Endodermal cell (in vitro differentiated cells): Measurements from ENCODE around the gene LENEP. TPM values are rescaled to one million over a fixed set of nuclear protein-coding genes. Genes with fewer than 3 reads are reported as not detected.
"Not testable (repeated sequence)": the region's sequence is repeated elsewhere in the genome, so short reads cannot be mapped to it uniquely, and the experiment has no call there.

Experiments used
- DNase-seq: peaks from one replicate; pipeline ENCODE4 v3.0.0-alpha.2; 2017
- H3K27ac ChIP-seq: 2 replicates; pipeline ENCODE4 v1.5.1; 2013; ENCODE audit warnings: mild to moderate bottlenecking, low read depth, low read length, moderate library complexity
- H3K27me3 ChIP-seq: 2 replicates; pipeline ENCODE4 v1.6.1; 2013; ENCODE audit warnings: mild to moderate bottlenecking, low read length, moderate library complexity; ENCODE audit not compliant: insufficient read depth, control insufficient read depth, poor library complexity, severe bottlenecking
- H3K36me3 ChIP-seq: 2 replicates; pipeline ENCODE4 v1.7.0; 2013; ENCODE audit warnings: mild to moderate bottlenecking, low read length, moderate library complexity; ENCODE audit not compliant: control insufficient read depth, insufficient read depth
- H3K4me1 ChIP-seq: one replicate; pipeline ENCODE4 v1.7.0; 2013; ENCODE audit warnings: low read length; ENCODE audit not compliant: control insufficient read depth, insufficient read depth
- H3K4me3 ChIP-seq: 2 replicates; pipeline ENCODE4 v1.5.1; 2013; ENCODE audit warnings: mild to moderate bottlenecking, low read length, moderate library complexity
- H3K9ac ChIP-seq: 2 replicates; pipeline ENCODE4 v1.6.1; 2013; ENCODE audit warnings: mild to moderate bottlenecking, low read length, moderate library complexity; ENCODE audit not compliant: poor library complexity, severe bottlenecking; ENCODE audit errors: extremely low read depth
- H3K9me3 ChIP-seq: 2 replicates; pipeline ENCODE4 v1.6.1; 2013; ENCODE audit warnings: mild to moderate bottlenecking, low read length, moderate library complexity; ENCODE audit not compliant: control insufficient read depth
- H3K27ac Mint-ChIP-seq: 2 replicates; pipeline ENCODE4 v1.8.0; 2020; ENCODE audit warnings: mixed read lengths
- H3K27me3 Mint-ChIP-seq: 2 replicates; pipeline ENCODE4 v1.8.0; 2021; ENCODE audit warnings: mild to moderate bottlenecking, mixed read lengths; ENCODE audit not compliant: insufficient read depth
- H3K36me3 Mint-ChIP-seq: 2 replicates; pipeline ENCODE4 v1.8.0; 2020; ENCODE audit warnings: low read depth, mixed read lengths
- H3K4me1 Mint-ChIP-seq: 2 replicates; pipeline ENCODE4 v1.8.0; 2020; ENCODE audit warnings: mixed read lengths
- H3K4me3 Mint-ChIP-seq: 2 replicates; pipeline ENCODE4 v1.8.0; 2020; ENCODE audit warnings: mild to moderate bottlenecking, moderate library complexity, mixed read lengths
- H3K9me3 Mint-ChIP-seq: 2 replicates; pipeline ENCODE4 v1.8.0; 2020; ENCODE audit warnings: mild to moderate bottlenecking, mixed read lengths
- CTCF ChIP-seq: fragments of 200-600 bp; sonication (generic); conservative IDR thresholded peaks from 2 replicates; pipeline ENCODE4 v1.5.0; 2021; ENCODE audit warnings: antibody characterized with exemption, mild to moderate bottlenecking
- WGBS, 2 experiments: methylation state at CpG; one replicate each; pipeline versions ENCODE4 v1.1.5 to v1.1.7; 2013; ENCODE audit warnings: missing lambda C conversion rate in 2 of 2, mixed read lengths in 1 of 2; ENCODE audit not compliant: insufficient coverage in 1 of 2, insufficient read length in 1 of 2; 5-methylcytosine and 5-hydroxymethylcytosine counted together
- total RNA-seq, 2 donors: library from RNA; stranded (reverse); fragmentation: NEBNext Ultra II Directional in 1 of 2; extraction: Animal tissue kit (Norgen Biotek cat#: 25700) in 1 of 2; gene quantifications; 2 replicates in 1 of 2; 3 replicates in 1 of 2; pipeline ENCODE4 v1.2.1, GENCODE V29; 2021

LENEP gene
- total RNA-seq, 2 donors from 2014 or later: 2.0 TPM; not detected in 1

- H3K4me3 Mint-ChIP-seq, H3K27ac Mint-ChIP-seq, H3K27me3 ChIP-seq, H3K9ac ChIP-seq, H3K9me3 Mint-ChIP-seq, H3K9me3 ChIP-seq, H3K4me1 Mint-ChIP-seq, H3K4me3 ChIP-seq, H3K36me3 ChIP-seq, H3K36me3 Mint-ChIP-seq, H3K27ac ChIP-seq, H3K27me3 Mint-ChIP-seq, H3K4me1 ChIP-seq: not testable (repeated sequence)
- TF ChIP-seq CTCF: peak; percentile 68
- DNase-seq: peak; percentile 83
- 74 to 93% methylated on average over 3 to 10 of the region's 13 CpGs for WGBS, 2 experiments
These were observed 2.1 kb downstream of the LENEP start for GRCh38 chr1:154995301-154995983.

GRCh38 chr1:154996966-154997701 is 3.7 kb downstream of the LENEP start:
- H3K27me3 Mint-ChIP-seq: peaks cover 6% of the 10 kb centered on the region
- H3K36me3 Mint-ChIP-seq: no peaks in the 10 kb centered on the region
- no peak overlapping the region for H3K4me3 ChIP-seq
- H3K36me3 ChIP-seq: no peaks in the 10 kb centered on the region
- 87 to 94% methylated on average over 13 to 15 of the region's 15 CpGs for WGBS, 2 experiments
- H3K4me3 Mint-ChIP-seq: no peak overlapping the region
- no peaks in the 10 kb centered on the region for H3K9me3 ChIP-seq
- no peak for TF ChIP-seq CTCF
- no peaks in the 10 kb centered on the region for H3K4me1 ChIP-seq
- no peaks in the 10 kb centered on the region for H3K9me3 Mint-ChIP-seq
- H3K9ac ChIP-seq: no peak overlapping the region
- no peak overlapping the region for H3K27ac ChIP-seq
- H3K27me3 ChIP-seq: no peaks in the 10 kb centered on the region
- no peak overlapping the region for H3K27ac Mint-ChIP-seq
- peaks cover 10% of the 10 kb centered on the region for H3K4me1 Mint-ChIP-seq
- DNase-seq: no peak

- Mint-ChIP-seq H3K36me3 (no peaks in the 10 kb centered on the region), H3K4me3 (no peak overlapping the region), H3K4me1 (peaks cover 10% of the 10 kb centered on the region), H3K9me3 (no peaks in the 10 kb centered on the region), H3K27ac (no peak overlapping the region), H3K27me3 (peaks cover 6% of the 10 kb centered on the region)
- TF ChIP-seq CTCF: peak; percentile 51
- Histone ChIP-seq H3K4me1 (no peaks in the 10 kb centered on the region), H3K4me3 (no peak overlapping the region), H3K9me3 (no peaks in the 10 kb centered on the region), H3K27ac (no peak overlapping the region), H3K27me3 (no peaks in the 10 kb centered on the region), H3K36me3 (no peaks in the 10 kb centered on the region), H3K9ac (no peak overlapping the region)
- 92 to 93% methylated on average over 5 to 16 of the region's 16 CpGs for WGBS, 2 experiments
- DNase-seq: no peak
These were observed 4.9 kb downstream of the LENEP start for GRCh38 chr1:154998201-154998780.
